Thoracic aorta (tissue), 2 donors: ENCODE data around the gene MOK. TPM values are rescaled to one million over a fixed set of nuclear protein-coding genes. Genes with fewer than 3 reads are reported as not detected.

ENCODE experiments used
- ATAC-seq: fragments of 150-250 bp; one replicate; pipeline ENCODE4 v1.8.0; 2017; ENCODE audit warnings: low read depth; ENCODE audit not compliant: insufficient number of reproducible peaks, low FRiP score
- DNase-seq: peaks from one replicate; pipeline ENCODE4 v3.0.0-alpha.2; 2020; ENCODE audit warnings: low spot score
- H3K27ac ChIP-seq, 2 donors: fragments of 200-600 bp; sonication (generic); 1 replicate in 1 of 2; 2 replicates in 1 of 2; pipeline ENCODE4 v1.5.1; 2016; ENCODE audit warnings: mild to moderate bottlenecking in 2 of 2, moderate library complexity in 2 of 2
- H3K27me3 ChIP-seq: fragments of 200-600 bp; sonication (generic); replicated peaks from 2 replicates; pipeline ENCODE4 v1.6.0; 2016; ENCODE audit warnings: mild to moderate bottlenecking; ENCODE audit not compliant: insufficient read depth
- H3K36me3 ChIP-seq: fragments of 200-600 bp; sonication (generic); one replicate; pipeline ENCODE4 v1.5.1; 2016
- H3K4me1 ChIP-seq, 2 donors: fragments of 200-600 bp; sonication (generic); 1 replicate in 1 of 2; 2 replicates in 1 of 2; pipeline versions ENCODE4 v1.5.1 to v1.6.0; 2016; ENCODE audit warnings: low read depth in 2 of 2, mild to moderate bottlenecking in 1 of 2; ENCODE audit not compliant: control insufficient read depth in 1 of 2
- H3K4me3 ChIP-seq: fragments of 200-600 bp; sonication (generic); 2 replicates; pipeline ENCODE4 v1.5.1; 2016; ENCODE audit warnings: mild to moderate bottlenecking
- H3K9me3 ChIP-seq: fragments of 200-600 bp; sonication (generic); 2 replicates; pipeline ENCODE4 v1.5.1; 2016
- CTCF ChIP-seq: fragments of 200-600 bp; sonication (generic); IDR thresholded peaks from one replicate; pipeline ENCODE4 v1.5.1; 2019; ENCODE audit warnings: antibody characterized with exemption
- total RNA-seq, 2 donors: library from RNA; depleted of rRNA; stranded (reverse); fragments of >200 nt; gene quantifications; one replicate each; pipeline versions ENCODE4 v1.1.0 to v1.2.3, GENCODE V29; 2016

Gene MOK
- total RNA-seq, 2 donors from 2014 or later: 15.0 to 41.0 TPM

- no peaks in the 10 kb centered on the region for H3K9me3 ChIP-seq
- no peaks in the 10 kb centered on the region for H3K27me3 ChIP-seq
- ATAC-seq: no peak
- TF ChIP-seq CTCF: no peak
- H3K4me1 ChIP-seq: peaks cover 6 to 18% of the 10 kb centered on the region in 2 donors
- no peak for DNase-seq
- H3K27ac ChIP-seq: no peak overlapping the region
- no peak overlapping the region for H3K4me3 ChIP-seq
- no peaks in the 10 kb centered on the region for H3K36me3 ChIP-seq
Observed at GRCh38 chr14:102262929-102263462, 42.0 kb downstream of the MOK start.

GRCh38 chr14:102258136-102258535 lies 46.8 kb downstream of the MOK start:
- DNase-seq (no peak), ATAC-seq (no peak)
- Histone ChIP-seq H3K27me3 (no peaks in the 10 kb centered on the region), H3K4me1 (peaks cover 0 to 6% of the 10 kb centered on the region in 2 donors), H3K36me3 (no peaks in the 10 kb centered on the region), H3K27ac (no peak overlapping the region), H3K9me3 (no peaks in the 10 kb centered on the region), H3K4me3 (no peak overlapping the region)
- TF ChIP-seq CTCF: no peak

- DNase-seq (no peak), ATAC-seq (no peak)
- Histone ChIP-seq H3K27ac (no peak overlapping the region), H3K4me3 (no peak overlapping the region), H3K27me3 (no peaks in the 10 kb centered on the region), H3K4me1 (peaks cover 0 to 6% of the 10 kb centered on the region in 2 donors), H3K9me3 (no peaks in the 10 kb centered on the region), H3K36me3 (no peaks in the 10 kb centered on the region)
- TF ChIP-seq CTCF: no peak
Observed at GRCh38 chr14:102256716-102257115, 48.2 kb downstream of the MOK start.

- Histone ChIP-seq H3K4me1 (peaks cover 0 to 6% of the 10 kb centered on the region in 2 donors), H3K9me3 (no peaks in the 10 kb centered on the region), H3K27me3 (no peaks in the 10 kb centered on the region), H3K36me3 (no peaks in the 10 kb centered on the region), H3K27ac (peak overlapping the region in 1 of 2 donors; percentile 40), H3K4me3 (no peak overlapping the region)
- TF ChIP-seq CTCF: no peak
- ATAC-seq: no peak
- DNase-seq: no peak
Observed at GRCh38 chr14:102255401-102256190, 49.4 kb downstream of the MOK start.

- Histone ChIP-seq H3K36me3 (no peaks in the 10 kb centered on the region), H3K27me3 (no peaks in the 10 kb centered on the region), H3K27ac (no peak overlapping the region), H3K9me3 (no peaks in the 10 kb centered on the region), H3K4me3 (no peak overlapping the region), H3K4me1 (peaks cover 0 to 6% of the 10 kb centered on the region in 2 donors)
- no peak for TF ChIP-seq CTCF
- DNase-seq: no peak
- no peak for ATAC-seq
Observed at GRCh38 chr14:102252834-102253801, 51.8 kb downstream of the MOK start.
